NCI-H526 treated with DMSO at 0.1 percent for 48 hours (cell line): Measurements from ENCODE around the gene SREBF1.

Experiments
- DNase-seq: peaks from one replicate; lab custom pipeline; 2025; lab: John Stamatoyannopoulos, UW

Gene SREBF1

DNA sequence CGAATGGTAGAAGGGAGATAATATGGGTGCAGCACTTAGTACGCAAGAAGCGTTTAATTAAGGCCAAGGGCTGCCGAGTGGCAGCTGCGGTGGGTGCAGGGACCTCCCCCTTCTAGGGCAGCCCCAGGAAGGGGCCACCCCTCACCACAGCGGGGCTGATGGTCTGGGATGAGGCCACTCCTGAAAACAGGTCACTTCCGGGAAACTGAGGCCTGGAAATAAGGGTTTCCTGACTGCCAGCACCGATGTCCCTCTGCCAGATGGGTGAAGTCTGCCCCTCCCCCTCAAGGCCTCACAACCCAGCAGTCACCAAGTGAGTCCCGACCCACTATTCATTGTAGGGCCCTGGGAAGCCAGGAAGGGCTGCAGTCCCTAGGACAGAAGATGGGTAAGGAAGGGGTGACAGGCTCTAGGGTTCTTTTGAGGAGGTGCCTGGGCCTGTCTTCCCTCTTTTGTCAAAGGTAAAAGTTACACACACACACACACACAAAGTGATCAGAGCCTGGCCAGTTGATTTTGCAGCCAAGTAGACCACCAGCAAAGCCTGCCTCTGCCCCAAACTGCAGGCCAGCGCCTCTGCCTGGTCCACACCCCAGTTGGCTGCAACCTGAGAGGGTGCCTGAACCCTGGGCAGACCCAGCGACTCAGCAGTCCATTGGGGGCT lies 12.5 kb downstream of the SREBF1 start:
- DNase-seq = no peak

DNA sequence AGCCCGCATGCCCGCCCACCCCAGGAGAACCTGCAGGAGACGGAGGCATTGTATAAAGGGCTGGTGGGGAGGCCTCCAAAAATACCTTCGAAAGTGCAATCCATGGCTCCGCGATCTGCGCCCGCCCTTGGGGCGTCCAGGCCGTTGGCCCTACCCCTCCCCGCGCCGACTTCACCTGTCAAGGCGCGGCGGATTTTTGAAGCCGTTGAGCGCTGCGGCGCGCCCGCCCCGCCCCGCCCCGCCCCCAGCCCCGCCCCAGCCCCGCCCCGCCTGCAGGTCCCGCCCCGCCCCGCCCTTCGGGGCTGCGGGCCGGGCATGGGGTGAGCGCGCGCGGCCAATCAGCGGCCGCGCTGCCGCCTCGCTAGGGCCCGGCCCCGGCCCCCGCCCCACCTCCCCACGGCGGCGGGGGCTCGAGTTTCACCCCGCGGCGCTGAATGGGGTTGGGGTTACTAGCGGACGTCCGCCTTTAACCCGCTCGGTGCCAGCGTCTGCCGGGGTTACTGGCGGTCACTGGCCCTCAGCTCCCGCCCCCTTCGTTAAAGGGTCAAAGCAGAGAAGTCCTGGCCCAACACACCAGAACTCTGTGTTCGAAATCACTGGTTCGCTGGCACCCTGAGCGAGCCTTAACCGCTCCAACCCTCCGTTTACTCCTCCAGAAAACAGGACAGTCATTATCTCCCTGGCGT lies 13.2 kb downstream of the SREBF1 start:
- peak; percentile 57 for DNase-seq

DNA sequence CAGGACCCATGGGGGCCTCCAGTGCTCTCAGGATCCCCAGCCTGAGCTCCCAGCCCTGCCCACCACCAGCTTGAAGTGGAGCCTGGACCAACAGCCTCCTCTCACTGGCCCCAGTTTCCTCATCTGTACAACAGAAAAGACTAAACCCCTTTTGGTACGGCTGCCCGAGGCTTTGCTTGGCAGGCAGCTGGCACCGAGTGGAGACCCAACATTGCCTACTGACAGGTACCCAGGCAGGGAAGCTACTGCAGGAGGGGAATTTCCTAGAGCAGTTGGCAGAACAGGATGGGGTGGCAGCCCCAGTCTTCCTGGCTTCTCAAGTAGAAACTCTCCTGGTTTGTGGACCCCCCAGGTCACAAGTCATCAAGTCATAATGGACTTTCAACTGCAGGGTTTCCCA lies 14.2 kb downstream of the SREBF1 start:
- DNase-seq = no peak

DNA sequence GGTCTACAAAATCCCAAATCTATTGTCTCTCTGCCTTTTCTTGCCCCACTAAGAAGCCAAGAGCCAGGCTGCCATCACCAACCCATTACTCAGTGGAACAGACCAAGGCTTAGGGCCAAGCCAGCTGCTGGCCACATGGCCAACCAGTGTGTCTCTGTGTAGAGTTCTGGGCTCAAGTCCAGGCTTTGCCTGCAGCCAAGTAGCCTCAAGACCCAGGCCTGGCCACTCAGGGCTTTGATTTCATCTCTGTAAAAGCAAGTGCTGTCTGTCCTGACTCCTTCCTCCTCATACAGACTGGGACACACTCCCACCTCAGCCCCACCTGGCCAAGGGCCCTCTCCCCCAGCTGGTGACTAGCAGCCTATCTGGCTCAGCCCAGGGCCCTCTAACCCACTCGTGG lies 14.6 kb downstream of the SREBF1 start:
- no peak for DNase-seq

DNA sequence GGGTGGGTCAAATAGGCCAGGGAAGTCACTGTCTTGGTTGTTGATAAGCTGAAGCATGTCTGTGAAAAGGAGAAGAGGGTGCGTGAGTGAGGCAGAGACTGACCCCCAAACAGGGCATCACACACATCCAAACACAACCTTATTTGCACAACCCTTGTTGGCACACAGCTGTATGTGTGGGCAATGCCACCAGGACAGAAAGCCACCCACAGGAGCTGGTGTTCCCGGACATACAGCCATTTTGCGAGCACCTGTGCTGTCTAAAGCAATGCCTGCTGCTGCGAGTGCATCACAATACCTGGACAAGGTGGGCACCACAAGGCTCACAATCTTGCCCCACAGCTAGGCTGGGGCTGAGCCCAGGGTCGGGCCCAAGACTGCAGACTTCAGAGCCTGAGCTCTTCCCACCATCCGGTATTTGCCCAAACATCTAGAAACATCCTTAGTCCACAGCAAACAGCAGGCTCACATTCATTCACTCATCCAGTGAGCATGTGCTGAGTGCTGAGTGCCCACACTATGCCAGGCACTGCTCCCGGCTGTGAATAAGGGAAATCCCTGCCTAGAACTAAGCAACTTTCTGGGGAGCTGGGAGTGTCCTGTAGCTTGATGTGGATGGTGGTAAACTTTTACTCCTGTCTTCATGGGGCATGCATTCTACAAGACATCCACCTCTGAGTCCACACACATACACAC lies 16.2 kb downstream of the SREBF1 start:
- no peak for DNase-seq

DNA sequence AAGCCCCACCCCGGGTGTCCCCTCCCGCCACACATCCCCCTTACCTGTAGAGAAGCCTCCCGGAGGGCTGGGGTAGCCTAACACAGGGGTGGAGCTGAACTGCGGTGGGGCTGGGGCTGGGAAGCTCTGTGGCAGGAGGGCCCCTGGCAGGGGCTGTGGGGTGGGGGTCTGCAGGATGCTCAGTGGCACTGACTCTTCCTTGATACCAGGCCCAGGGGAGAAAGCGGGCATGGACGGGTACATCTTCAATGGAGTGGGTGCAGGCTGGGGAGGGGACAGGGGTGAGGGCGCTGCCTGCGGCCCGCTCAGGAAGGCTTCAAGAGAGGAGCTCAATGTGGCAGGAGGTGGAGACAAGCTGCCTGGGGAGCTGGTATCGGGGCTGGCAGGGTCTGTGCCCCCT lies 16.7 kb downstream of the SREBF1 start:
- DNase-seq = no peak

DNA sequence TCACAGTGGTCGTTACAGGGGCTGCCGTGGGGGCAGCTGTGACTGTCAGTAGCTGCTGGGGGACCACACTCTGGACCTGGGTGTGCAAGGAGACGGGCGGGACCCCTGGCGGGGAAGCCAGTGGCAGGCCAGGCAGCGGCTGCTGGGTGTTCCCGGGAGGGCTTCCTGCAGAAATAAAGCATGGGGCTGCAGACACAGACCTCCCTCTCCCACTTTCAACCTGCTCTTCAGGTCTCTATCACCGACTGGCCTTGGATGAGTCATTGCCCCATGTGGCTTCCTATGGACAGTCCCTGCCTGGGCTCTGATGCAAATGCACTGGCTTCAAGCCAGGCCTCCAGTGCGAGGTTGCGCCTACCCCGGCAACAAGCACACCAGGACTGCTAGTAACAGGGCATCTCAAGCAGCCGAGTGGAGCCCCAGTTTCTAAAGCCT lies 17.2 kb downstream of the SREBF1 start:
- no peak for DNase-seq

DNA sequence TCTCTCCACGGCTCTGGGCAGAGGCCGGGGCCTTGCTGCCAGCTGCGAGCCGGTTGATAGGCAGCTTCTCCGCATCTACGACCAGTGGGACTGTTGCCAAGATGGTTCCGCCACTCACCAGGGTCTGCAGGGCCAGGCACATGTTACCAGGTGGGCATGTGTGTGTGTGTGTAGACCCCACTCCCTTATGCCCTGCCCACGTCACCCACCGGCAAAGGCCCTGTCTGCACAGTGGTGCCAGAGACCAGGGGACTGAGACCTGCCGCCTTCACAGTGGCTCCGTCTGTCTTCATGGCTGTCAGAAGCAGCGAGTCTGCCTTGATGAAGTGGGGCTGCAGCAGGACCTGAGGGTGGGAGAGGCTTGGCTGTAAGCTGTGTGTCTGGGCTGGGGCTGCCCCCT lies 17.7 kb downstream of the SREBF1 start:
- DNase-seq = no peak

DNA sequence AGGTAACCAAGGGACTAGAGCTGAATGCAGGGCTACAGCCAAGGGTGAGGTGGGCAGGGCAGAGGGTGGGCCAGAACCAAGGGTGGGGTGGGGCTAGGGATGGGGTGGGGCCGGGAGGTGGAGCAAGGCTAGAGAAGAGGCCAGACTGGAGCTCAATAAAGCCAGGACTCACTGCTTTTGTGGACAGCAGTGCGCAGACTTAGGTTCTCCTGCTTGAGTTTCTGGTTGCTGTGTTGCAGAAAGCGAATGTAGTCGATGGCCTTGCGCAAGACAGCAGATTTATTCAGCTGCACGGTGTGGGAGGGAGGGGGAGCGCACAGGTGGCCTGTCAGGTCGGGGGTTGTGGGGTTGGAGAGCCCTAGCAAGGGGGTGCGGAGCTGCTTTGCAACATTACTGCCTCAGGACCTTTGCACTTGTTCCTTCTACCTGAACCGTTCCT lies 18.7 kb downstream of the SREBF1 start:
- no peak for DNase-seq

DNA sequence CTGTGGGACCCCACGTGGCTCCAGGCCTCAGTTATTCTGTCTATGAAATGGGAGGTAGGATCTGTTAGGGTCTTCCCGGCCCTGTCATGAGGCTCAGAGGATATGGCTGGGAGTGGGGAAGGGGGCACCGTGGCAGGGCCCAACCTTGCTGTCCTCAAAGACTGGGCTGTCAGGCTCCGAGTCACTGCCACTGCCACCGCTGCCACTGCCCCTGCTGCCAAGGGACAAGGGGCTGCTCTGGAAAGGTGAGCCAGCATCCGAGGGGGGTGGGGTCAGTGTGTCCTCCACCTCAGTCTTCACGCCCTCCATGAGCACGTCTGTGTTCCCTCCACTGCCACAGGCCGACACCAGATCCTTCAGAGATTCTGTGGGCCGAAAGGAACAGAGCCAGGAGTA lies 19.2 kb downstream of the SREBF1 start:
- no peak for DNase-seq

DNA sequence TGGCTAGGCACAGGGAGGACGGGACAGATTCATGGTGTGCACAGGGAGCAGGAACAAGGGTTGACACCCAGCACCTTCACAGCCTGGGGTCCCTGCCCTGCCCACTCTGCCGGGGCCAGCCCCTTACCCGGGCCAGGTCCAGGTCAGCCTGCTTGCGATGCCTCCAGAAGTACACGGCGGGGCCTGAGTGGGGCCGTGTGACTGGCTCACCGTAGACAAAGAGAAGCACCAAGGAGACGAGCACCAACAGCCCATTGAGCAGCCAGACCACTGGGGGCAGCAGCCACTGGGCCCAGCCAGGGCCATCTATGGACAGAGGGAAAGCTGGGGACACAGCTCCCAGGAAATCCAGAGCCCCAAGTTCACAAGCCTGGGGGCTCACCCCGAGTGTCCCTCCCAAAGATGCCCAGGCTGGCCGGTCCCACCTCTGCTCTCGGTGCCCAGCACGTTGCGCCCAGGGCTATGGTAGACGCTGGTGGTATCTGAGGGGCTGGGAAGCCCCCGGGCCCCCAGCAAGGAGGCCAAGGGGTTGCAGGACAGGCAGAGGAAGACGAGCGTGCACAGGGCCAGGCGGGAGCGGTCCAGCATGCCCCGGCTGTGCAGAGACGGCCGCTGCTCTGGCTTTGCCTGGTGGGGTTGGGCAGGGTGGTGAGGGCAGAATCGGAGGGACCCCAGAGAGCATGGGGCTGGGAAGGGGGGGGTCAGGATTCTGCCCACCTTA lies 19.8 kb downstream of the SREBF1 start:
- DNase-seq = no peak

DNA sequence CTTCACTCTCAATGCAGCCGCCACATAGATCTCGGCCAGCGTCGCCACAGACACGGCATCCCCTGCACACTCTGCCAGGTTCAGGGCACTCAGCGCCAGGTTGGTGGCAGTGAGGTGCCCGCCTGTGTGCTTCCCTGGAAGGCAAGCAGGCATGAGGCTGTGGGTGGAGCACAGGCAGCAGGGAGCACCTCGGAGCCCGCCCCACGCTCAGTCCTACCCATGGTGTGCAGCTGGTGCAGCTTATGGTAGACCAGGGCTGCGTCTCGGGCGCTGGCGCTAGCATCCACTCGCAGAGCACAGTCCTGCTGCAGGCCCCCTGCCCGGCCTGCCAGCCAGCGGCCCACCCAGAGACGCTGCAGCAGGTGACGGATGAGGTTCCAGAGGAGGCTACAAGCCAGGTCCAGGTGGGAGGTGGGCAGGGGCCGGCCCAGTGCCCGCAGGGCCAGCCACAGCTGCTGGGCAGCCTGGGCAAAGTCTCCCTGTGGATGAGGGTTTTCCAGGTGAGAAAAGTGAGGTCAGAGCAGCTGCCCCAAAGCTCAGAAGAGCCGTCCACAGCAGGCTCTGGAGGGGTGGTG lies 20.5 kb downstream of the SREBF1 start:
- no peak for DNase-seq

DNA sequence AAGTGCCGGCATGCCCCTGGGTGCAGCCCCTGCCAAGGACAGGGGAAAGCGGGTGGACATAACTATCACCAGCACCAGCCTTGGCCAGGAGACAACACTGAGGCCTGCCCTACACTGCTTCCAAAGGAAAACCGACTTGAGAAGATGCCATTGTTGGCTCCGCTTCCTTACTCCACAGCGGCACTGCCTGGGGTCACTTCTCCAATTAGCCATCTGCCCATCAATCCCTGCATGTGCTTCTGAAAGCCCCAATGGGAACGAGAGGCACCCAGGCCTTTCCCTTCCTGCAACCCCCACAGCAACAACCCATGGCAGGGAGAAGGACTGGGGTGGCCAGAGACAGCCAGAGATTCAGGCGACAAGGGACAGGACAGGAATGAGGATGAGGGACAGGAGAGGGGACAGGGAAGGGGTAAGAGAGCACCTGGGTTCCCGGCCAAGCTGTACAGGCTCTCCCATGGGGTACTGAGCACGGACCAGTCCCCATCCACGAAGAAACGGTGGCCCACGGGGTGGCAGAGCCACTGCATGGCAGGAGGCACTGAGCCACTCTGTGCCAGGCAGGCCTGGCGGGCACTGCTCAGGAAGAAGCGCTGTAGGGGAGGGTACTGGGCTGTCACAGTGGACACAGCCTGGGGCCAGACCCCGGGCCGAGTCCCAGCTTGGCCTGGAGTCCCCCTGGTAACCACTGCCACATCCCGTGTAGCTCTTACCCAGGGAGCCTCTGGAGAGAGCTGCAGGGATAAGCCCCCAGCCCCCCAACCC lies 21.2 kb downstream of the SREBF1 start:
- DNase-seq = no peak

DNA sequence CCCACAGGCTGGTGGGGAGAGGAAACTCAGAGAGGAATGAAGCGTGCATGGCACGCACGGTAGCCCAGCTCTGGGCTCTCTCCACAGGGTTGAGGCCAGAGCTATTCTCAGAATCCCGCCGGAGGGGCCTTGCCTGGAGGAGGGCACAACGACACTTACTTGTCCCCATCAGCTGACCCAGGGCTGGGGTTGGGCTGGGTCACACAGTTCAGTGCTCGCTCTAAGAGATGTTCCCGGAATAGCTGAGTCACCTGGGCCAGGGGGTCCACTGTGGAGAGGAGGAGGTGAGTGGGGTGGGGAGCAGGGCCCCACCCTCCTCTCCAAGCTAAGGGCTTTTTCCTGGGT lies 21.8 kb downstream of the SREBF1 start:
- no peak for DNase-seq

DNA sequence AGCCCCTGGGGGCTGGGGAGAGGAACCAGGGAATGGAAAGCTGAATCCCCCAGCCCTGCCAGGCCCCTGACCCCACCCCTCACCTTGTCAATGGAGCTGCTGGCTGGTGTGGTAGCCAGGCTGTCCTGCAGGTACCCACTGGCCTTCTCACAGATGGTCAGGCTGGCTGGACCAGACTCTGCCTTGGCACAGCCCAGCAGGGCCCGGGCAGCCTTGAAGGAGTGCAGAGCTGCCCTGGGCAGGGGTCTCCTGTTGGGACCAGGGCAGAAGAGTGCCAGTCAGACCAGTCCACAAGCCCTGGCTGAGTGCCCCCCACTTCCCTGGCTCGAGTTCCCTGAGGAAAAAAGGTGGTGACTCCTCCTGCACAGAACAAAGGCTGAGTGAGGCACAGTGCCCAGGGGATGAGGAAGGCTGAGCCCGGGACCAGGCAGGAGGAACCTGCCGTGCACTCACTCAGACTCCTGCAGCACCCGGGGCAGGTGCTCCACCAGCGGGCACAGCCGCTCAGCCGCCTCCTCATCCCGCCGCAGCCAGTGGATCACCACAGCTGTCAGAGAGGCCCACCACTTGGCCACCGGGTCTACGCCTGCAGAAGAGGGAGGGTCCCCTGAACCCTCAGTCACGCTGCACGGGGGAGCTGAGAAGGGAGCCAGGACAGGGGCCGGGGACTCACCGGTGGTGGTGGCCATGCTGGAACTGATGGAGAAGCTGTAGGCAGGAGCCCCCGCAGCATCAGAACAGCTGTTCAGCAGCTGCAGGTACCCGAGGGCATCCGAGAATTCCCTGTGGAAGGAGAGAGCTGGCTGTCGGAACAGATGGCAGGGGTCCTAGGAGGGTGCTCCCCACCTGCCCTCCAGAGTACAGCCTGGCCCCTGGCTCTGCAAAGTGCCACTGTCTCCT lies 22.4 kb downstream of the SREBF1 start:
- no peak for DNase-seq

DNA sequence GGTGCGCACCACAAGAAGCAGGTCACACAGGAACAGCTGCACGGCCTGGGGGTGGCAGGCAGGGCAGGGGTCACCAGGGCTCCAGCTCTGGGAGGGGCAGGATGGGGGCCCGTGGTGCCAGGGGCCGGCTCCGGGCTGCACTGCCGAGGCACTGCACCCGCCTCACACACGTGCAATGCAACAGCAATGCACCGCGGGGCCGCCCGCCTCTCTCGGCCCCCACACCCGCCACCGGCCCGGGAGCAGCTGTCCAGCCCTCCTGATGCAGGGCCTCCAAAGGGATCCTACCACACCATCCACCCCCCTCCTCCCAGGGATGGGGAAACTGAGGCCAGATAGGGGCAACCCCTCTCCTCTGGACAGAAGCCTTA lies 23.1 kb downstream of the SREBF1 start:
- no peak for DNase-seq

DNA sequence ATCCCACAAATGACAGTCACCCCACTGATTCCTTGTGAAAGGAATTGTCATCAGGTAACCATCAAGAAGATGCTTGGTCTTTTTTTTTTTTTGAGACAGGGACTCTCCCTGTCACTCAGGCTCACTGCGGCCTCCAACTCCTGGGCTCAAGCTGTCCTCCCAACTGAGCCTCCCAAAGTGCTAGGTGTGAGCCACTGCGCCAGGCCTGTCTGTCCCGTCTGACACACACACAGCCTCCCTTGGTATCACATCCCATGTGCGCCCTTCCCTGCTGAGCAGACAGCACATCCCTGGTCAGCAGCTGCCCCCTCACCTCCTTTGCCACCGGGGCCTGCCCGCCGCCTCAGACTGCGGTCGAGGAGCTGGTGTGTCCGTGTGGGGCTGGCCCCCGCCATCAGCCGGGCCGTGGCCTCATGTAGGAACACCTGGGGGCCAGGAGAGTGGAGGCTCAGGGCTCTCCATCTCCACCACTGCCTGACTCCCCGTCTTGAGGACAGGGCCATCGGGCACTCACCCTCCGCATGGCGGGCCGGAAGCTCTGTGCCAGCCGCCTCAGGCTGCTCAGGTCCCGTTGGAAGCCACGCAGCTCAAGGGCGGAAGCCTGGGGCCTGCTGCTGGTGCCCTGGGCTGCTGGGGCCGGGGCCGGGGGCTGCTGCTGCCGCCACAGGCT lies 23.6 kb downstream of the SREBF1 start:
- no peak for DNase-seq

DNA sequence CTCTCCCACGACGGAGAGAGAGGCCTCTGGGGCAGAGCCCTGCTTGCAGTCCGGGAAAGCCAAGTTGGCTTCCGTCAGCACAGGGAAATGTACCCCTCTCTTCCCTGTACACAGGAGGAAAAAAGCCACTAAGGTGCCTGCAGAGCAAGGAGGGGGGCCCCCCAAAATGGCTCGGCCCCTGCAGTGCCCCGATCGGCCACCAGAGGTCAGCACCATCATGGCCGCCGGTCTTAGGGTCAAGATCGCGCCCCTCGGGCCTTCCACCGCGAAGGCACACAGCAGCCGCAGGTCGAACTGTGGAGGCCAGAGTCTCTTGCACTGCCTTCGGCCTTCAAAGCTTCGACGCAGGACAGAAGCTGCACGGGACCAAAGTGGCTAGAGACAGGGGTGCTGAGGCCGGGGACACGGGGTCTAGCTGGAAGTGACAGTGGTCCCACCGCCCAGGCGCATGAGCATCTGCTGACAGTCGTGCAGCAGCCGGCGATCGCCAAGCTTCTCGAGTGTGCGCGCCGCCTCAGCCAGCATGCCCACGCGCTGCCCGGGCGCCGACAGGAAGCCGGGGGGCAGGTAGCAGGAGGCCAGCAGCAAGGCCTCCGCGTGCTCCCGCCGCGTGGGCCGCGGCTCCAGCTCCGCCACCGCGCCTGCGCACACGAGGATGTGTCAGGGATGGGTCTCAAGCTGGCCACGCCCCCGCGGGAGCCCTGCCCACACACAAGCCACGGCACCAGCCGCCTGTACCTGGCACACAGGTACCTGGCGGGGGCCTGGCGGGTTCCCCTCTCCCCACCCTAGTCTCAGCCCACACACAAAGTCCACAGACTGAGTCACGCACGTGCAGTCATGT lies 24.4 kb downstream of the SREBF1 start:
- DNase-seq = no peak
